Panc1 (cell line): Measurements from ENCODE around the gene TMTC1. TPM values are rescaled to one million over a fixed set of nuclear protein-coding genes. Genes with fewer than 3 reads are reported as not detected.
"Not testable (repeated sequence)": the region's sequence is repeated elsewhere in the genome, so short reads cannot be mapped to it uniquely, and the experiment has no call there.

Source experiments
- ATAC-seq: fragments of 200-7000 bp; cut with Tn5 transposase; 2 replicates; pipeline ENCODE4 v1.9.1; 2020; ENCODE audit warnings: mild to moderate bottlenecking, moderate library complexity
- BruUV-seq: library from RNA; stranded (reverse); fragments of 400-500 nt; replicated peaks from 2 replicates; lab custom pipeline; 2021; lab: Mats Ljungman, UMichigan
- CTCF ChIA-PET: fragments of 300-600 bp; sonication (Branson Sonifier 250); formaldehyde crosslinking; loops from one replicate; lab custom pipeline; 2022; ENCODE audit warnings: antibody characterized with exemption; lab: Charles Lee
- POLR2A ChIA-PET: fragments of 300-600 bp; sonication (Branson Sonifier 250); formaldehyde crosslinking; loops from one replicate; lab custom pipeline; 2022; ENCODE audit warnings: antibody characterized with exemption; lab: Charles Lee
- DNase-seq: peaks from one replicate; pipeline ENCODE4 v3.0.0-alpha.2; 2010; ENCODE audit warnings: low read depth, low spot score
- H3K27ac ChIP-seq: 2 replicates; pipeline ENCODE4 v1.5.1; 2011; ENCODE audit warnings: mild to moderate bottlenecking, low read length, inconsistent platforms
- H3K27me3 ChIP-seq: fragments of 200-500 bp; sonication (Bioruptor generic); 2 replicates; pipeline ENCODE4 v1.6.0; 2014; ENCODE audit warnings: low read length, inconsistent platforms; ENCODE audit not compliant: control insufficient read depth, insufficient read depth
- H3K36me3 ChIP-seq: fragments of 200-500 bp; sonication (Bioruptor generic); 2 replicates; pipeline ENCODE4 v1.5.1; 2014; ENCODE audit warnings: inconsistent platforms, mild to moderate bottlenecking, low read length, moderate library complexity; ENCODE audit not compliant: control insufficient read depth, insufficient read depth
- H3K4me1 ChIP-seq: 2 replicates; pipeline ENCODE4 v1.5.1; 2011; ENCODE audit warnings: inconsistent platforms, mild to moderate bottlenecking, low read length, moderate library complexity; ENCODE audit not compliant: control insufficient read depth, insufficient read depth
- H3K4me3 ChIP-seq, 2 experiments: 2 replicates each; pipeline ENCODE4 v1.5.1; 2011 to 2012; ENCODE audit warnings: low read depth in 2 of 2, low read length in 2 of 2, mild to moderate bottlenecking in 2 of 2, inconsistent platforms in 1 of 2, moderate library complexity in 1 of 2
- H3K9me3 ChIP-seq: fragments of 200-500 bp; sonication (Bioruptor generic); 2 replicates; pipeline ENCODE4 v1.5.1; 2014; ENCODE audit warnings: low read depth, mild to moderate bottlenecking, inconsistent platforms, low read length, moderate library complexity; ENCODE audit not compliant: control insufficient read depth, insufficient read depth
- POLR2AphosphoS5 ChIP-seq: IDR thresholded peaks from 2 replicates; pipeline ENCODE4 v1.6.1; 2012; ENCODE audit warnings: mild to moderate bottlenecking, low read depth, low read length, moderate library complexity
- REST ChIP-seq, 2 experiments: IDR thresholded peaks; 2 replicates each; pipeline ENCODE4 v1.6.1; 2011 to 2012; ENCODE audit warnings: low read depth in 2 of 2, control low read depth in 1 of 2, low read length in 1 of 2, mild to moderate bottlenecking in 1 of 2, moderate library complexity in 1 of 2; ENCODE audit not compliant: insufficient read depth in 1 of 2
- SIN3A ChIP-seq: IDR thresholded peaks from 2 replicates; pipeline ENCODE4 v1.6.1; 2012; ENCODE audit warnings: low read depth, mild to moderate bottlenecking, low read length, moderate library complexity, borderline replicate concordance; ENCODE audit not compliant: insufficient read depth
- TCF7L2 ChIP-seq: IDR thresholded peaks from 2 replicates; pipeline ENCODE4 v1.6.1; 2011; ENCODE audit warnings: mild to moderate bottlenecking, low read depth, low read length, inconsistent platforms
- in situ Hi-C: cut with HindIII; loops from 2 replicates; pipeline ENCODE4 v1.10.0; 2016; ENCODE audit warnings: low sequenced_read_pairs, low pct_unique_long_range_greater_than_20kb
- intact Hi-C: fragments of 100-400 bp; cut with micrococcal nuclease; formaldehyde crosslinking; loops from one replicate; pipeline ENCODE4 v1.10.0; 2022; ENCODE audit not compliant: unreplicated experiment
- total RNA-seq: library from RNA; stranded (reverse); gene quantifications from one replicate; pipeline ENCODE4 v1.2.1, GENCODE V29; 2021; ENCODE audit not compliant: unreplicated experiment

Gene TMTC1
- total RNA-seq, 1 experiment from 2014 or later, result 0.28 TPM

GRCh38 chr12:29556363-29556762 is 227.4 kb downstream of the TMTC1 start:
- intact Hi-C loops (no loop called here), in situ Hi-C loops (no loop called here)
- H3K27me3 ChIP-seq, result peaks cover 8% of the 10 kb centered on the region
- DNase-seq, result no peak
- no peaks in the 10 kb centered on the region for H3K36me3 ChIP-seq
- no peak overlapping the region for H3K27ac ChIP-seq
- no peak for ATAC-seq
- TF ChIP-seq REST (IDR thresholded peaks at IDR 0.05; ENCODE audit: insufficient read depth in 1 of 2, low read depth in 2 of 2, low read length in 1 of 2) (no peak), POLR2AphosphoS5 (no peak), SIN3A (no peak), TCF7L2 (no peak)
- POLR2A ChIA-PET, result no interaction called here
- CTCF ChIA-PET, result no interaction called here
- BruUV-seq, result no TSS peak
- H3K4me1 ChIP-seq, result no peaks in the 10 kb centered on the region
- H3K9me3 ChIP-seq, result no peaks in the 10 kb centered on the region
- no peak overlapping the region for H3K4me3 ChIP-seq

- H3K27me3 ChIP-seq, intact Hi-C loops, POLR2A ChIA-PET, H3K36me3 ChIP-seq, CTCF ChIA-PET, H3K4me1 ChIP-seq, H3K4me3 ChIP-seq, in situ Hi-C loops, BruUV-seq, DNase-seq, H3K9me3 ChIP-seq, ATAC-seq, H3K27ac ChIP-seq: not testable (repeated sequence)
Measured at GRCh38 chr12:29555451-29555850, 228.3 kb downstream of the TMTC1 start.

GRCh38 chr12:29552994-29553748 is 230.6 kb downstream of the TMTC1 start:
- H3K4me1 ChIP-seq, result no peaks in the 10 kb centered on the region
- in situ Hi-C loops (no loop called here), intact Hi-C loops (no loop called here)
- no peaks in the 10 kb centered on the region; the same call in 1 of the 2 replicates for H3K27me3 ChIP-seq
- ATAC-seq (no peak), DNase-seq (no peak)
- BruUV-seq, result no TSS peak
- H3K27ac ChIP-seq, result no peak overlapping the region
- H3K9me3 ChIP-seq, result no peaks in the 10 kb centered on the region
- no peaks in the 10 kb centered on the region for H3K36me3 ChIP-seq
- ChIA-PET CTCF (no interaction called here), POLR2A (no interaction called here)
- H3K4me3 ChIP-seq, result no peak overlapping the region
- TF ChIP-seq SIN3A, result no peak
